ENCODE measurements around the gene TNN. TPM values are rescaled to one million over a fixed set of nuclear protein-coding genes. Genes with fewer than 3 reads are reported as not detected.
"Not testable (repeated sequence)": the region's sequence is repeated elsewhere in the genome, so short reads cannot be mapped to it uniquely, and the experiment has no call there.

The TNN gene
- total and polyA plus RNA-seq, 2 donors, result 0.27 to 0.38 TPM

DNA sequence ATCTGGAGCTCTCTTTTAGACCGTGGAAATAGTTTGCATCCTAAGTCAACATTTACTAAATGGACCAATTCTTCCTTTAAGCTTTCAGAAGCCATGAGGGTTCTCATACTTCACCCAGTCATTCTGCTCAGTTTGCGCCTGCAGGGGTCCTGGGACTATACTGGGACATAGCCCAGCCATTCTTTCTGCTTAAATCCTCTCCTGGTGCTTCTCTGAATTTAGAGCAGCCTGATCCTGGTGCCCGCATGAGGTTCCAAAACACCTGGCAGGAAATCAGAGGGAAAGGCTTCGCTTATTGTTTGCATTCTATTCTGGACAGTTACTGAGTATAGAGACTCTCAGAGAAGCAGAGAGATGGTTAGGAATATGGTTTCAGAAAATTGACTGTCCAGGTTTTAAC, 27.0 kb downstream of the TNN start:
- H3K4me3 ChIP-seq (ENCODE audit: low read length in 2 of 2), result no peak overlapping the region
- no peak overlapping the region for H3K27ac ChIP-seq (ENCODE audit: low read depth in 1 of 2, low read length in 1 of 2)
- no peaks in the 10 kb centered on the region for H3K9me3 ChIP-seq (ENCODE audit: control insufficient read depth in 2 of 2, insufficient read depth in 1 of 2, low read length in 1 of 2)
- H3K4me1 ChIP-seq (ENCODE audit: control insufficient read depth in 2 of 2, insufficient read depth in 2 of 2, low read length in 2 of 2), result no peaks in the 10 kb centered on the region
- no peaks in the 10 kb centered on the region for H3K36me3 ChIP-seq (ENCODE audit: control insufficient read depth in 2 of 2, insufficient read depth in 2 of 2, low read length in 1 of 2)
- 94% methylated on average over 4 of the region's 4 CpGs for WGBS
- no peak for DNase-seq (ENCODE audit: low read depth in 6 of 9, low spot score in 9 of 9)
- no peaks in the 10 kb centered on the region for H3K27me3 ChIP-seq (ENCODE audit: control insufficient read depth in 2 of 2, insufficient read depth in 1 of 2, low read length in 1 of 2)

DNA sequence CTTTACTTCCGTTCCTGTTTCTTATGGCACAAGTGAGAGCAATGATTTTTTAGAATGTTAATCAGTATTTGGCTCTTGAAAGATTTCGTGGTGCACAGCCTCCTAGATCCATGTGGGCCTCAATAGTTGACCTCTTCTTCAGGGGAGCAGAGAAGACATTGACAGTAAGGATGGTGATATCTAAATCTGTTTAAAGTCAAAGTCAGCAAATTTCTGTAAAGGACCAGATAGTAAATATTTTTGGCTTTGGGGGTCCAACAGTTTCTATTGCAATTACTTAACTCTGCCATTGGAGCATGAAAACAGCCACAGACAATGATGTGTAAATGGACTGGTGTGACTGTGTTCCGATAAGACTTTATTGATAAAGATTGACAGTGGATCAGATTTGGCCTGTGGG, 27.4 kb downstream of the TNN start:
- no peak overlapping the region for H3K4me3 ChIP-seq (ENCODE audit: low read length in 2 of 2)
- DNase-seq (ENCODE audit: low read depth in 6 of 9, low spot score in 9 of 9), result no peak
- H3K36me3 ChIP-seq (ENCODE audit: control insufficient read depth in 2 of 2, insufficient read depth in 2 of 2, low read length in 1 of 2), result no peaks in the 10 kb centered on the region
- no peaks in the 10 kb centered on the region for H3K27me3 ChIP-seq (ENCODE audit: control insufficient read depth in 2 of 2, insufficient read depth in 1 of 2, low read length in 1 of 2)
- H3K4me1 ChIP-seq (ENCODE audit: control insufficient read depth in 2 of 2, insufficient read depth in 2 of 2, low read length in 2 of 2), result no peaks in the 10 kb centered on the region
- WGBS, result 91% methylated on average over 3 of the region's 3 CpGs
- no peak overlapping the region for H3K27ac ChIP-seq (ENCODE audit: low read depth in 1 of 2, low read length in 1 of 2)
- H3K9me3 ChIP-seq (ENCODE audit: control insufficient read depth in 2 of 2, insufficient read depth in 1 of 2, low read length in 1 of 2), result no peaks in the 10 kb centered on the region

DNA sequence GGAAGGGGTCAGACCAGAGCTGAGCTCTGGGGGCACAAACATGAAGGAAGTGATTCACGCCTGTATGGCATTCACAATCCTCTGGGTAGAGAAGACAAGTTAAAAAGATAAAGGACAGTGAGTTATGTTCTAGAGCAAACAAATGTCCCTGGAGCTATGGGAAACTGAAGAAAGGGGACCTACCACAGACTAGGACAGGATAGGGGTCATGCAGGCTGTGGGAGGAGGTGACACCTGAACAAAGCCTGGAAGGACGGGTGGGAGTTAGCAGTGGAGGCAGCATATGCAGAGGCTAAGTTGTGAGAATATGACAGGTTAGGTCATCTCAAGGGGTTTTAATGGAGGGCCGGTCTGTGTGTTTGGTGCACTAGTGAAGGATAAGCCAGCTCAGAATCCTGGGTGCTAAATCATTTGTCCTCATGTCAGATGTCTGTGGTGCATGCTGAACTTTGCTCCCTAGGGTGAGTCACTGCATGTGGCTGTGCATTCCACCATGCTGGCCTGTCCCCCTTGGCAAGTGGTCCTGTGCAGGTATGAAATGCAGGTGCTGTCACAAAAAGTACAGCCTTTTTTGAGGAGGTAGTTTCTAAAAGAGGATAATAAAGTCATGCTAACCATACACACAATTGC, 28.5 kb downstream of the TNN start:
- Histone ChIP-seq H3K27ac (ENCODE audit: low read depth in 1 of 2, low read length in 1 of 2) (no peak overlapping the region), H3K4me3 (ENCODE audit: low read length in 2 of 2) (no peak overlapping the region), H3K4me1 (ENCODE audit: control insufficient read depth in 2 of 2, insufficient read depth in 2 of 2, low read length in 2 of 2) (no peaks in the 10 kb centered on the region), H3K9me3 (ENCODE audit: control insufficient read depth in 2 of 2, insufficient read depth in 1 of 2, low read length in 1 of 2) (no peaks in the 10 kb centered on the region), H3K27me3 (ENCODE audit: control insufficient read depth in 2 of 2, insufficient read depth in 1 of 2, low read length in 1 of 2) (no peaks in the 10 kb centered on the region), H3K36me3 (ENCODE audit: control insufficient read depth in 2 of 2, insufficient read depth in 2 of 2, low read length in 1 of 2) (no peaks in the 10 kb centered on the region)
- 94% methylated on average over 3 of the region's 3 CpGs for WGBS
- DNase-seq (ENCODE audit: low read depth in 6 of 9, low spot score in 9 of 9), result no peak

DNA sequence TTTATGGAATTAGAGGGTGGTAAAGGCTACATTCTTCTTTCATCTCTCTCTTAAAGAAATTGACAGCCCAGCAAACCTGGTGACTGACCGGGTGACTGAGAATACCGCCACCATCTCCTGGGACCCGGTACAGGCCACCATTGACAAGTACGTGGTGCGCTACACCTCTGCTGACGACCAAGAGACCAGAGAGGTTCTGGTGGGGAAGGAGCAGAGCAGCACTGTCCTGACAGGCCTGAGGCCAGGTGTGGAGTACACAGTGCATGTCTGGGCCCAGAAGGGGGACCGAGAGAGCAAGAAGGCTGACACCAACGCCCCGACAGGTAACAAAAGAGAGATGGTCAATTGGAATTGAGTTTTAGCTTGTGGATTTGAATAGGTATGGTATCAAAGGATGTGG, 29.7 kb downstream of the TNN start:
- H3K27me3 ChIP-seq (ENCODE audit: control insufficient read depth in 2 of 2, insufficient read depth in 1 of 2, low read length in 1 of 2), result no peaks in the 10 kb centered on the region
- H3K36me3 ChIP-seq (ENCODE audit: control insufficient read depth in 2 of 2, insufficient read depth in 2 of 2, low read length in 1 of 2), result no peaks in the 10 kb centered on the region
- WGBS, result 96% methylated on average over 9 of the region's 9 CpGs
- no peak overlapping the region for H3K4me3 ChIP-seq (ENCODE audit: low read length in 2 of 2)
- no peaks in the 10 kb centered on the region for H3K4me1 ChIP-seq (ENCODE audit: control insufficient read depth in 2 of 2, insufficient read depth in 2 of 2, low read length in 2 of 2)
- H3K27ac ChIP-seq (ENCODE audit: low read depth in 1 of 2, low read length in 1 of 2), result no peak overlapping the region
- H3K9me3 ChIP-seq (ENCODE audit: control insufficient read depth in 2 of 2, insufficient read depth in 1 of 2, low read length in 1 of 2), result no peaks in the 10 kb centered on the region
- no peak for DNase-seq (ENCODE audit: low read depth in 6 of 9, low spot score in 9 of 9)

DNA sequence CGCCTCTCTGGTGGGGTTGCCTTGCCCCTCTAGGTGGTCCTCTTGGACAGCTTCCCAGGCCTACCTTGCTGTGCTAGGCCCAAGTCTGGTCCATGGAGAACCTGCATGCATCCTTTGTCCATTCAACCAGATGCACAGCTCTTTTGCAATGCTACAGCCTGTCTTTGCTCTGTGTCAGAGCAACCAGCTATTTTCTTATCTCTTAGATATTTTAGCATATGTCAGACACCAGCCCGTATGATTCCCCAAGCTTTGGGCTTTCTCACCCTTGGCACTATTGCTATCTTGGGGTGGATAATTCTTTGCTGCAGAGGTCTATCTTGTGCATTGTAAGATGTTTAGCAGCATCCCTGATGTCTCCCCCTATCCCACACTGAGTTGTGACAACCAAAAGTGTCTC, 32.3 kb downstream of the TNN start:
- H3K9me3 ChIP-seq (ENCODE audit: control insufficient read depth in 2 of 2, insufficient read depth in 1 of 2, low read length in 1 of 2), result no peaks in the 10 kb centered on the region
- H3K27me3 ChIP-seq (ENCODE audit: control insufficient read depth in 2 of 2, insufficient read depth in 1 of 2, low read length in 1 of 2), result no peaks in the 10 kb centered on the region
- H3K4me1 ChIP-seq (ENCODE audit: control insufficient read depth in 2 of 2, insufficient read depth in 2 of 2, low read length in 2 of 2), result no peaks in the 10 kb centered on the region
- WGBS, result 93% methylated on average over 2 of the region's 2 CpGs
- H3K4me3 ChIP-seq (ENCODE audit: low read length in 2 of 2), result no peak overlapping the region
- DNase-seq (ENCODE audit: low read depth in 6 of 9, low spot score in 9 of 9), result no peak
- H3K27ac ChIP-seq (ENCODE audit: low read depth in 1 of 2, low read length in 1 of 2), result no peak overlapping the region
- H3K36me3 ChIP-seq (ENCODE audit: control insufficient read depth in 2 of 2, insufficient read depth in 2 of 2, low read length in 1 of 2), result no peaks in the 10 kb centered on the region

DNA sequence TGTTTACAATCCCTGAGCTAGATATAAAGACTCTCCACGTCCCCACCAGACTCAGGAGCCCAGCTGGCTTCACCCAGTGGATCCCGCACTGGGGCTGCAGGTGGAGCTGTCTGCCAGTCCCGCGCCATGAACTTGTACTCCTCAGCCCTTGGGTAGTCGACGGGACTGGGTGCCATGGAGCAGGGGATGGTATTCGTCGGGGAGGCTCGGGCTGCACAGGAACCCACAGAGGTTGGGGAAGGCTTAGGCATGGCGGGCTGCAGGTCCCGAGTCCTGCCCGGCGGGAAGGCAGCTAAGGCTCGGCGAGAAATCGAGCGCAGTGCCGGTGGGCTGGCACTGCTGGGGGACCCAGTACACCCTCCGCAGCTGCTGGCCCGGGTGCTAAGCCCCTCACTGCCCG, 34.5 kb downstream of the TNN start:
- H3K27me3 ChIP-seq (ENCODE audit: control insufficient read depth in 2 of 2, insufficient read depth in 1 of 2, low read length in 1 of 2); H3K9me3 ChIP-seq (ENCODE audit: control insufficient read depth in 2 of 2, insufficient read depth in 1 of 2, low read length in 1 of 2); H3K36me3 ChIP-seq (ENCODE audit: control insufficient read depth in 2 of 2, insufficient read depth in 2 of 2, low read length in 1 of 2); H3K27ac ChIP-seq (ENCODE audit: low read depth in 1 of 2, low read length in 1 of 2); DNase-seq (ENCODE audit: low read depth in 6 of 9, low spot score in 9 of 9); H3K4me3 ChIP-seq (ENCODE audit: low read length in 2 of 2); H3K4me1 ChIP-seq (ENCODE audit: control insufficient read depth in 2 of 2, insufficient read depth in 2 of 2, low read length in 2 of 2): not testable (repeated sequence)
- 97% methylated on average over 19 of the region's 21 CpGs for WGBS

DNA sequence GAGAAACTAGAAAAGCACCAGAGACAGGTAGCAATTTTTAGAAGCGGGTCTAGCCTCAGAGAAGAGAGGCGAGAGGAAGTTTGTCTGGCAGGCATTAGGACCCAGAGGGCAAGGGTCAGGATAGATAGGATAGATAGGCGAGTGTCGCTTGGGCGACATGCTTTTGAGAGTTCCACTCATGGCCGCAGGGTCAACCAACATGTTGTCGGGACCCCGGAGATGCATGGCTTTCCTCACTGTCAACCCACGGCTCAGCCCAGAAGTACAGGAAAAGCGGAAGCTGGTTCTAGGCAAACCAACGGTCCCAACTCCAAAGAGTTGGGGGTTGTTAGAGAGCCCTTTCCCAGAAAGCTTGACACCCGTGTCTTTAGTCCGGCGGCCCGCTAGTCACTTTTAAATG, 38.9 kb downstream of the TNN start:
- H3K4me1 ChIP-seq (ENCODE audit: control insufficient read depth in 2 of 2, insufficient read depth in 2 of 2, low read length in 2 of 2); H3K27ac ChIP-seq (ENCODE audit: low read depth in 1 of 2, low read length in 1 of 2); H3K4me3 ChIP-seq (ENCODE audit: low read length in 2 of 2); DNase-seq (ENCODE audit: low read depth in 6 of 9, low spot score in 9 of 9); H3K9me3 ChIP-seq (ENCODE audit: control insufficient read depth in 2 of 2, insufficient read depth in 1 of 2, low read length in 1 of 2); H3K27me3 ChIP-seq (ENCODE audit: control insufficient read depth in 2 of 2, insufficient read depth in 1 of 2, low read length in 1 of 2); H3K36me3 ChIP-seq (ENCODE audit: control insufficient read depth in 2 of 2, insufficient read depth in 2 of 2, low read length in 1 of 2): not testable (repeated sequence)
- 97% methylated on average over 15 of the region's 15 CpGs for WGBS

DNA sequence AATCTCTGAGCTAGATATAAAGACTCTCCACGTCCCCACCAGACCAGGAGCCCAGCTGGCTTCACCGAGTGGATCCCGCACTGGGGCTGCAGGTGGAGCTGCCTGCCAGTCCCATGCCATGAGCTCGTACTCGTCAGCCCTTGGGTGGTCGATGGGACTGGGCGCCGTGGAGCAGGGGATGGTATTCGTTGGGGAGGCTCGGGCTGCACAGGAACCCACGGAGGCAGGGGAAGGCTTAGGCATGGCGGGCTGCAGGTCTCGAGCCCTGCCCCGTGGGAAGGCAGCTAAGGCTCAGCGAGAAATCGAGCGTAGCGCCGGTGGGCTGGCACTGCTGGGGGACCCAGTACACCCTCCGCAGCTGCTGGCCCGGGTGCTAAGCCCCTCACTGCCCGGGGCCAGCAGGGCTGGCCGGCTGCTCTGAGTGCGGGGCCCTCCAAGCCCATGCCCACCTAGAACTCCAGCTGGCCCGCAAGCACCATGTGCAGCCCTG, 40.7 kb downstream of the TNN start:
- 97% methylated on average over 24 of the region's 25 CpGs for WGBS
- DNase-seq (ENCODE audit: low read depth in 6 of 9, low spot score in 9 of 9), result not testable (repeated sequence)

DNA sequence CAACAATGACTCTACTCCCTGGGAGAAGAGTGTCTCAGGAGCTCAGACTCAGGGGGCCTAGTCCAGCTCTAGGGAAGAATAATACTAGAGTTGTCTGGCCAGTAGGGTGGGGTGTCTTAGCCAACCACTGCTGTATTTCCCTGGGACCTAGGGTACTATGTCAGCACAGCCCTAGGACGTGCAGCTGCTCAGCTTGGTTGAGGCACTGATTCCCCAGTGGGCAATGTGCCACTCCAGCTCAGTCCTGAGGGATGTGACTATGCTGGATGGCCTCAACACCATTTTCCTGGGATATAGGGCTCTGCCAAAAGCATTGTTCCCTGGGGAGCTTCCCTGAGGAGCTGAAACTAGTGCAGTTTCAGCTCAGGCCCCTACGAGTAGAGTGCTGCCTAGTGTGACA, 47.4 kb downstream of the TNN start:
- no peak for DNase-seq (ENCODE audit: low read depth in 6 of 9, low spot score in 9 of 9)
- Histone ChIP-seq H3K9me3 (ENCODE audit: control insufficient read depth in 2 of 2, insufficient read depth in 1 of 2, low read length in 1 of 2) (no peaks in the 10 kb centered on the region), H3K4me1 (ENCODE audit: control insufficient read depth in 2 of 2, insufficient read depth in 2 of 2, low read length in 2 of 2) (no peaks in the 10 kb centered on the region), H3K27me3 (ENCODE audit: control insufficient read depth in 2 of 2, insufficient read depth in 1 of 2, low read length in 1 of 2) (no peaks in the 10 kb centered on the region), H3K4me3 (ENCODE audit: low read length in 2 of 2) (no peak overlapping the region), H3K27ac (ENCODE audit: low read depth in 1 of 2, low read length in 1 of 2) (no peak overlapping the region), H3K36me3 (ENCODE audit: control insufficient read depth in 2 of 2, insufficient read depth in 2 of 2, low read length in 1 of 2) (no peaks in the 10 kb centered on the region)
- WGBS, result 85% methylated on average over 2 of the region's 2 CpGs

More for the DNA sequence above, 40.7 kb downstream of the TNN start:
- H3K36me3 ChIP-seq (ENCODE audit: control insufficient read depth in 2 of 2, insufficient read depth in 2 of 2, low read length in 1 of 2); H3K27me3 ChIP-seq (ENCODE audit: control insufficient read depth in 2 of 2, insufficient read depth in 1 of 2, low read length in 1 of 2); H3K4me3 ChIP-seq (ENCODE audit: low read length in 2 of 2); H3K9me3 ChIP-seq (ENCODE audit: control insufficient read depth in 2 of 2, insufficient read depth in 1 of 2, low read length in 1 of 2); H3K4me1 ChIP-seq (ENCODE audit: control insufficient read depth in 2 of 2, insufficient read depth in 2 of 2, low read length in 2 of 2); H3K27ac ChIP-seq (ENCODE audit: low read depth in 1 of 2, low read length in 1 of 2): not testable (repeated sequence)

Measured in thymus (tissue), 11 donors.